ENCODE results near the gene DIP2C. TPM values are rescaled to one million over a fixed set of nuclear protein-coding genes. Genes with fewer than 3 reads are reported as not detected.

The DIP2C gene
- total RNA-seq, 2 donors from 2014 or later, result 12.3 to 41.8 TPM

DNA sequence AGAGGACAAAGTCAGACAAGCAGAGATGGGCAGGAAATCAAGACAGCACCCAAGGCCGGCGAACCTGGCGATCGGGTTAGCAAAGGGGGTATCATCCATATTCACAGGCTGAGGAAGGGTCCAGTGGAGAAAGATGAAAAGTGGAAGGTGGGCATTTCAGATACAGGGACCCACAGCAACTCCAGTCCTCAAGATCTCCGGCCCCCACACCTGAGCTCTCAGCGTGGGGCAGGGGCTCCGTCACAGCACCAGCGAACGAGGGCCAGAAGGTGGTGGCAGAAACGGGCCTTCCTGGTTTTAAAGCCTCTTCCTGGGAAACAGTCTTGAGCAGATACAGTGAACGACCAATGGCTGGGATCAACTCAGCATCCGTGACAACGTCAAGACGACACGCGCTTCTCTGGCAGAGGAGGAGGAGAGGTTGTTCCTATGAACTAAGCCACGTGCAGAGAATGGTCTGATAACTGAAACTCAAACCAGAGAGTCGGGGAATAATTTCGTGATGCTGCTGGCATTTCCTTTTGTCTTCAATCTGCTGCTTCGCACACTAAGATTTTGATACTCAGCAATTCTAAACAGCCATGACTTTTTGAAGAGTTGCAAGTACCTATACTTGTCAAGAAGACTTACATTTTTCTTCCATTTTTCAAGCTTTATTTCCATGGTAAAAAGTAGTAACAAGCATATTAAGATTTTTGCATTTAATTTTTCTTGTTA is 334.4 kb downstream of the DIP2C start:
- TF ChIP-seq POLR2A (IDR thresholded peaks at IDR 0.05), result no peak
- no peak for TF ChIP-seq POLR2AphosphoS5 (IDR thresholded peaks at IDR 0.05)
- TF ChIP-seq, protein P1, sequence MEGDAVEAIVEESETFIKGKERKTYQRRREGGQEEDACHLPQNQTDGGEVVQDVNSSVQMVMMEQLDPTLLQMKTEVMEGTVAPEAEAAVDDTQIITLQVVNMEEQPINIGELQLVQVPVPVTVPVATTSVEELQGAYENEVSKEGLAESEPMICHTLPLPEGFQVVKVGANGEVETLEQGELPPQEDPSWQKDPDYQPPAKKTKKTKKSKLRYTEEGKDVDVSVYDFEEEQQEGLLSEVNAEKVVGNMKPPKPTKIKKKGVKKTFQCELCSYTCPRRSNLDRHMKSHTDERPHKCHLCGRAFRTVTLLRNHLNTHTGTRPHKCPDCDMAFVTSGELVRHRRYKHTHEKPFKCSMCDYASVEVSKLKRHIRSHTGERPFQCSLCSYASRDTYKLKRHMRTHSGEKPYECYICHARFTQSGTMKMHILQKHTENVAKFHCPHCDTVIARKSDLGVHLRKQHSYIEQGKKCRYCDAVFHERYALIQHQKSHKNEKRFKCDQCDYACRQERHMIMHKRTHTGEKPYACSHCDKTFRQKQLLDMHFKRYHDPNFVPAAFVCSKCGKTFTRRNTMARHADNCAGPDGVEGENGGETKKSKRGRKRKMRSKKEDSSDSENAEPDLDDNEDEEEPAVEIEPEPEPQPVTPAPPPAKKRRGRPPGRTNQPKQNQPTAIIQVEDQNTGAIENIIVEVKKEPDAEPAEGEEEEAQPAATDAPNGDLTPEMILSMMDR (IDR thresholded peaks at IDR 0.05), result no peak
- intact Hi-C loops (cut with DNase I), result no loop called here
- H3K36me3 ChIP-seq, result no peaks in the 10 kb centered on the region
- no peaks in the 10 kb centered on the region for H3K27me3 ChIP-seq (replicated peaks; ENCODE audit: insufficient read depth)
- H3K4me1 ChIP-seq (replicated peaks), result no peaks in the 10 kb centered on the region
- no peak for DNase-seq (ENCODE audit: low spot score)
- 92% methylated on average over 20 of the region's 20 CpGs for WGBS
- no peak overlapping the region for H3K27ac ChIP-seq
- no peaks in the 10 kb centered on the region for H3K9me3 ChIP-seq
- no peak overlapping the region for H3K4me3 ChIP-seq

DNA sequence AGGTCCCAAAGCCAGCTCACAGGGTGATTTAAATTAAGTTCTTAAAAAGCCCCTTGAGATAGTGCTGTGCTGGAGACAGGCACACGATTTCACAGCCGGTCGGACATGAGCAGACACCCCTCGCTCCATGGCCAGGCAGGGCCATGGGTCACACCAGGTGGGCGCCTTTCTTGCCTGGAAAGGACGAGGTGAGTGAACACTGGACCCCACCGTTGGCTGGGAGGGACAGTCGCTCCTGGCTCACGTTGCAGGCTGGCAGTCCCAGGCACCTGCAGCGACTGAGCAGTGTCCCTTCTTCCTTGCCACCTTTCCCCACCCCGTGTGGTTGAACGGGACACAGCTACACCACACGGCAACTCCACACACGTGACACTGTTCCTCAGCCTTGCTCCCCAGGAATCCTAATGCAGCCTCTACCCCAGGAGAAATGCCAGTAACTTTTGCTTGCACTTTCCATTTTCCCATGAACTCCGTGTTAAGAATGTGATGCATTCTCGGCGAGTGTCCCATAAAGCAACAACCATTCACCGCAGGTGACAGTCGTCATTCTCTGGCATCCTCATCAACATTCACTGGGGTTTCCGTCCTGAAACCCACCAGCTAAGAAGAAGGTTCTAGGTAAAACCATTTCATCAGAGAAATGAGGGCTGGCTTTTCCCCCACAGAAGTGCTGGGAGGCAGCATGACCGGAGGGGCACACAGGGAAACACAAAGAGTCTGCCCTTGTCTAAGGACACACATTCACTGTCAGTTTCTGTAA is 336.8 kb downstream of the DIP2C start:
- Histone ChIP-seq H3K27ac (no peak overlapping the region), H3K4me3 (no peak overlapping the region), H3K27me3 (replicated peaks; ENCODE audit: insufficient read depth) (no peaks in the 10 kb centered on the region), H3K9me3 (no peaks in the 10 kb centered on the region), H3K36me3 (peaks cover 0 to 4% of the 10 kb centered on the region in 2 donors), H3K4me1 (replicated peaks) (no peaks in the 10 kb centered on the region)
- WGBS, result 88% methylated on average over 21 of the region's 21 CpGs
- no peak for DNase-seq (ENCODE audit: low spot score)
- no peak for TF ChIP-seq POLR2AphosphoS5 (IDR thresholded peaks at IDR 0.05)
- intact Hi-C loops (cut with DNase I), result no loop called here

DNA sequence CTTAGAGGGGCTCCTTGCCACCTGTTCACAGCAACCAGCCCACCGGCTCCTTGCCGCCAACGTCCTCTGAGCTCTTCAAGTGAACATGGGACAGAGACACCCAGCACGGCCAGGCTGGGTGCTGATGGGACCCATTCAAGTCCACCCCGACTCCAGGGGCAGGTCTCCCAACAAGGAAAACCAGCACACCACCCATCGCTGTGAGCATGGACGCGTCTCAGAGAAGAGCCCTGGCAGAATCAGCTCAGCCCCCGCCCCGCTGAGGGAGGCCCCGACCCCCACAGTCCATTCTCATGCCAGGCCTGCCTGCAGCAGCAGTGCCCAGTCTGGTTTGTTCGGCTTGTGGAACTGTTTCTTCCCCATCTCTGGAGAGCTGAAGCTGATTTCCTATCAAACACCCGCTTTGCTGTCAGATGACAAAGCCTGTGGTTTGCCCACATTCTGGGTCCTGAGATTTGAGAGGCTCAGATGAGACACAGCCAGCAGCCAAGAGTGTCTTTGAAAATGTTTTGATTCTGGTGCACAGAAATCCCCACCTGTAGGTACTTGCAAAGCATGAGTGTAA is 337.6 kb downstream of the DIP2C start:
- no peak overlapping the region for H3K4me3 ChIP-seq
- TF ChIP-seq POLR2AphosphoS5 (IDR thresholded peaks at IDR 0.05) (no peak), POLR2A (IDR thresholded peaks at IDR 0.05) (no peak)
- TF ChIP-seq, protein P1 (IDR thresholded peaks at IDR 0.05), result no peak
- DNase-seq (ENCODE audit: low spot score), result no peak
- H3K27ac ChIP-seq, result no peak overlapping the region
- 90% methylated on average over 13 of the region's 13 CpGs for WGBS
- no peaks in the 10 kb centered on the region for H3K27me3 ChIP-seq (replicated peaks; ENCODE audit: insufficient read depth)
- H3K36me3 ChIP-seq, result peaks cover 0 to 4% of the 10 kb centered on the region in 2 donors
- intact Hi-C loops (cut with DNase I), result no loop called here
- H3K4me1 ChIP-seq (replicated peaks), result no peaks in the 10 kb centered on the region
- H3K9me3 ChIP-seq, result no peaks in the 10 kb centered on the region

DNA sequence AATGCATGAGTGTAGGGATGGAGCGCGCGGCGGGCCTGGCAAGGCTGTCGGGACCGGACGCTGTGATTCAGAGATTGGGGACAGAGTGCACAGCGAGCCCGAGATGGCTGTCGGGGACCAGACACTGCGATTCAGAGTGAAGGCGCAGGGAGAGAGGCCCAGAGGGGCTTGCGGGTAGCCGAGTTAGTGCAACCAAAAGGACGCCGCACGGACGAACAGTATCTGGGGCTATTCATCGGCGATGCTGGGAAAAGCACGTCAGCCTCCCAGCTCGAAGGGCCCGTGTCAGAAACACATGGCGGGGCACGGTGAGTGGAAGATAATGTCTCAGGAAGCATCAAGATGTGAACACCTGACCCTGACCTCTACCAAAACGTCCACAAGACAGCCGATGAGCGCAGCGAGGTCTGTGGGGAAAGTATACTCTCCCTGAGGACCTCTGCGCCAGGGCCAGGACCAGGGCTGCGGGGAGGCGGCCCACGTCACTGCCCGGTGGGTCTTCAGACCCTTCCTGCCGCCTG is 338.4 kb downstream of the DIP2C start:
- DNase-seq (ENCODE audit: low spot score), result no peak
- no peak for TF ChIP-seq POLR2A (IDR thresholded peaks at IDR 0.05)
- TF ChIP-seq POLR2AphosphoS5 (IDR thresholded peaks at IDR 0.05), result no peak
- TF ChIP-seq, protein P1 (IDR thresholded peaks at IDR 0.05), result no peak
- intact Hi-C loops (cut with DNase I), result no loop called here
- no peaks in the 10 kb centered on the region for H3K9me3 ChIP-seq
- no peak overlapping the region for H3K27ac ChIP-seq
- no peak overlapping the region for H3K4me3 ChIP-seq
- no peaks in the 10 kb centered on the region for H3K27me3 ChIP-seq (replicated peaks; ENCODE audit: insufficient read depth)
- 93% methylated on average over 35 of the region's 35 CpGs for WGBS
- H3K36me3 ChIP-seq, result peaks cover 0 to 4% of the 10 kb centered on the region in 2 donors
- no peaks in the 10 kb centered on the region for H3K4me1 ChIP-seq (replicated peaks)

DNA sequence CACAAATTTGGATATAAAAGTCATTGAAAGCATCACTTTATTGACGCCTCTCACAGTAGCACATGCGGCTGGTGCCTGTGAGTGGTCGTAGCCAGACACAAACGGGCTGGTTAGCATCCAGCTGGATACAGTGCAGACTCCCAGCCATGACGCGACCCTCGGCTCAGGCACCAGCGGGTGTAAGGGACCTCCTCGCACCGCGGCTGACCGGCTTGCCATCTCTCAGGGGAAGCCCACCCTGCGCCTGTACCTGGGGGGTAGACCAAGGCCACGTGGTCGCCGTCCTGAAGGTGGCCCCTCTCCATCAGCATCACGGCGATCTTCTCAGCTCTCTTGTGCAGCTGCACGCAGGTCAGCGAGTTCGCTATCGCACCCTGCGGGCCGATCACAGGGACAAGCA is 340.4 kb downstream of the DIP2C start:
- H3K9me3 ChIP-seq, result no peaks in the 10 kb centered on the region
- no peak for DNase-seq (ENCODE audit: low spot score)
- no peak overlapping the region for H3K27ac ChIP-seq
- intact Hi-C loops (cut with DNase I), result no loop called here
- no peak overlapping the region for H3K4me3 ChIP-seq
- no peaks in the 10 kb centered on the region for H3K27me3 ChIP-seq (replicated peaks; ENCODE audit: insufficient read depth)
- WGBS, result 95% methylated on average over 24 of the region's 24 CpGs
- no peaks in the 10 kb centered on the region for H3K4me1 ChIP-seq (replicated peaks)
- peaks cover 0 to 7% of the 10 kb centered on the region in 2 donors for H3K36me3 ChIP-seq
- no peak for TF ChIP-seq POLR2AphosphoS5 (IDR thresholded peaks at IDR 0.05)
- TF ChIP-seq, protein P1 (IDR thresholded peaks at IDR 0.05), result no peak

All from prostate gland (tissue), 2 donors.